Neural progenitor cell (in vitro differentiated cells): ENCODE data around the gene VEZF1. TPM values are rescaled to one million over a fixed set of nuclear protein-coding genes. Genes with fewer than 3 reads are reported as not detected.

Experiments used
- DNase-seq: peaks from one replicate; pipeline ENCODE4 v3.0.0-alpha.2; 2016; ENCODE audit warnings: low spot score
- H2AFZ ChIP-seq: fragments of 200-600 bp; sonication (generic); replicated peaks from 2 replicates; pipeline ENCODE4 v1.6.1; 2016; ENCODE audit warnings: antibody characterized with exemption
- H3F3A ChIP-seq: fragments of 200-600 bp; sonication (generic); 2 replicates; pipeline ENCODE4 v1.6.1; 2016; ENCODE audit warnings: antibody characterized with exemption, low read depth
- H3K27ac ChIP-seq: fragments of 200-600 bp; sonication (generic); 2 replicates; pipeline ENCODE4 v1.5.1; 2016; ENCODE audit warnings: mild to moderate bottlenecking
- H3K27me3 ChIP-seq: fragments of 200-600 bp; sonication (generic); 2 replicates; pipeline ENCODE4 v1.6.1; 2016; ENCODE audit warnings: mild to moderate bottlenecking, moderate library complexity
- H3K36me3 ChIP-seq: fragments of 200-600 bp; sonication (generic); 2 replicates; pipeline ENCODE4 v1.5.1; 2016
- H3K4me1 ChIP-seq: fragments of 200-600 bp; sonication (generic); 2 replicates; pipeline ENCODE4 v1.6.1; 2016; ENCODE audit warnings: mixed run types
- H3K4me2 ChIP-seq: fragments of 200-600 bp; sonication (generic); 2 replicates; pipeline ENCODE4 v1.6.1; 2016
- H3K4me3 ChIP-seq: fragments of 200-600 bp; sonication (generic); 2 replicates; pipeline ENCODE4 v1.5.1; 2016
- H3K79me2 ChIP-seq: fragments of 200-600 bp; sonication (generic); 2 replicates; pipeline ENCODE4 v1.6.1; 2016; ENCODE audit warnings: low read depth
- H3K9ac ChIP-seq: fragments of 200-600 bp; sonication (generic); 2 replicates; pipeline ENCODE4 v1.6.1; 2016
- H3K9me3 ChIP-seq: fragments of 200-600 bp; sonication (generic); 2 replicates; pipeline ENCODE4 v1.5.1; 2016; ENCODE audit warnings: low read depth
- H4K20me1 ChIP-seq: fragments of 200-600 bp; sonication (generic); 2 replicates; pipeline ENCODE4 v1.6.1; 2016; ENCODE audit warnings: low read depth
- H3K27ac Mint-ChIP-seq: 3 replicates; pipeline ENCODE4 v1.8.0; 2021; ENCODE audit warnings: mixed read lengths
- H3K27me3 Mint-ChIP-seq: 2 replicates; pipeline ENCODE4 v1.8.0; 2022; ENCODE audit warnings: low read depth, mild to moderate bottlenecking, inconsistent platforms, moderate library complexity, mixed read lengths; ENCODE audit not compliant: insufficient read depth
- H3K36me3 Mint-ChIP-seq: 3 replicates; pipeline ENCODE4 v1.8.0; 2021; ENCODE audit warnings: mixed read lengths
- H3K4me1 Mint-ChIP-seq: 3 replicates; pipeline ENCODE4 v1.8.0; 2021; ENCODE audit warnings: mixed read lengths
- H3K4me3 Mint-ChIP-seq: 3 replicates; pipeline ENCODE4 v1.8.0; 2021; ENCODE audit warnings: mild to moderate bottlenecking, moderate library complexity, mixed read lengths
- H3K9me3 Mint-ChIP-seq: 3 replicates; pipeline ENCODE4 v1.8.0; 2020; ENCODE audit warnings: mixed read lengths
- CTCF ChIP-seq: fragments of 200-600 bp; sonication (generic); IDR thresholded peaks from 2 replicates; pipeline ENCODE4 v1.5.1; 2017; ENCODE audit warnings: antibody characterized with exemption, mild to moderate bottlenecking
- EZH2 ChIP-seq: fragments of 200-600 bp; sonication (generic); IDR thresholded peaks from 2 replicates; pipeline ENCODE4 v1.6.1; 2017; ENCODE audit warnings: antibody characterized with exemption, mild to moderate bottlenecking, moderate library complexity
- EZH2phosphoT487 ChIP-seq: fragments of 200-600 bp; sonication (generic); IDR thresholded peaks from 2 replicates; pipeline ENCODE4 v1.6.1; 2017; ENCODE audit warnings: antibody characterized with exemption
- total RNA-seq: library from RNA; depleted of rRNA; stranded (reverse); fragments of >200 nt; gene quantifications from 2 replicates; pipeline ENCODE4 v1.2.3, GENCODE V29; 2015; ENCODE audit warnings: low replicate concordance

Gene VEZF1
- total RNA-seq, 1 donor from 2014 or later, result 90.4 TPM

GRCh38 chr17:57966875-57967274 is 21.2 kb downstream of the VEZF1 start:
- H2AFZ ChIP-seq, result no peak overlapping the region
- H3K36me3 ChIP-seq, result no peaks in the 10 kb centered on the region
- H3K4me3 ChIP-seq, result no peak overlapping the region
- H3K9ac ChIP-seq, result no peak overlapping the region
- H3K79me2 ChIP-seq, result no peaks in the 10 kb centered on the region
- H3K4me1 ChIP-seq, result peaks cover 7% of the 10 kb centered on the region
- no peaks in the 10 kb centered on the region for H3K9me3 ChIP-seq
- Mint-ChIP-seq H3K27ac (peak overlapping the region; percentile 9), H3K36me3 (peaks cover 3% of the 10 kb centered on the region), H3K4me1 (peaks cover 36% of the 10 kb centered on the region), H3K9me3 (no peaks in the 10 kb centered on the region), H3K4me3 (no peak overlapping the region), H3K27me3 (peaks cover 9% of the 10 kb centered on the region)
- H3F3A ChIP-seq, result peaks cover 29% of the 10 kb centered on the region
- no peak for TF ChIP-seq CTCF
- TF ChIP-seq EZH2, result no peak
- TF ChIP-seq EZH2phosphoT487, result no peak
- no peak overlapping the region for H3K4me2 ChIP-seq
- H3K27me3 ChIP-seq, result no peaks in the 10 kb centered on the region
- no peak overlapping the region for H3K27ac ChIP-seq
- peaks cover 13% of the 10 kb centered on the region for H4K20me1 ChIP-seq
- DNase-seq, result no peak

DNA sequence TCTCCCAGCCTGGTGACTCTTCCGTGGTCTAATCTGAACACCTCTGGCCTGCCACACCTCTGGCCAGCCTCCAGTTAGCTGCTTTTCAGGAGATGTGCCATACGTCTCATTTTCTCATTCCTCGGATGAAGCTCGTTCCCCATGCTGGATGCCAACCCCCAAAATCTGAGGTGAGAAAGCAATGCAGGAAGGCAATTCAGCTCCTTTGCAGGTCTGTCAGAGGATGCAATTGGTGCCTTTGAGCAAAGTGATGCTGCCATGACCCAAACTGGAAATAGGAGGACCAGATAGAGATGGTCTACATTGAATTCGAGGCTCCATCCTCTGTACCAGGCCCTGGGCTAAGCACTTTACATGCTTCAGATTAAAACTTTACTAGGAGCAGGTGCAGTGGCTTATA is 21.8 kb downstream of the VEZF1 start:
- Histone ChIP-seq H3K9me3 (no peaks in the 10 kb centered on the region), H2AFZ (no peak overlapping the region), H3K4me2 (no peak overlapping the region), H3K9ac (no peak overlapping the region), H3K27me3 (no peaks in the 10 kb centered on the region), H4K20me1 (peaks cover 9% of the 10 kb centered on the region), H3K4me1 (peaks cover 7% of the 10 kb centered on the region), H3K36me3 (no peaks in the 10 kb centered on the region), H3K4me3 (no peak overlapping the region), H3K27ac (no peak overlapping the region), H3F3A (peaks cover 23% of the 10 kb centered on the region), H3K79me2 (no peaks in the 10 kb centered on the region)
- no peaks in the 10 kb centered on the region for H3K9me3 Mint-ChIP-seq
- no peak overlapping the region for H3K4me3 Mint-ChIP-seq
- H3K4me1 Mint-ChIP-seq, result peaks cover 30% of the 10 kb centered on the region
- H3K36me3 Mint-ChIP-seq, result peaks cover 3% of the 10 kb centered on the region
- H3K27ac Mint-ChIP-seq, result peak overlapping the region; percentile 28
- no peak for DNase-seq
- TF ChIP-seq CTCF (no peak), EZH2 (no peak), EZH2phosphoT487 (no peak)
- H3K27me3 Mint-ChIP-seq, result peaks cover 10% of the 10 kb centered on the region

DNA sequence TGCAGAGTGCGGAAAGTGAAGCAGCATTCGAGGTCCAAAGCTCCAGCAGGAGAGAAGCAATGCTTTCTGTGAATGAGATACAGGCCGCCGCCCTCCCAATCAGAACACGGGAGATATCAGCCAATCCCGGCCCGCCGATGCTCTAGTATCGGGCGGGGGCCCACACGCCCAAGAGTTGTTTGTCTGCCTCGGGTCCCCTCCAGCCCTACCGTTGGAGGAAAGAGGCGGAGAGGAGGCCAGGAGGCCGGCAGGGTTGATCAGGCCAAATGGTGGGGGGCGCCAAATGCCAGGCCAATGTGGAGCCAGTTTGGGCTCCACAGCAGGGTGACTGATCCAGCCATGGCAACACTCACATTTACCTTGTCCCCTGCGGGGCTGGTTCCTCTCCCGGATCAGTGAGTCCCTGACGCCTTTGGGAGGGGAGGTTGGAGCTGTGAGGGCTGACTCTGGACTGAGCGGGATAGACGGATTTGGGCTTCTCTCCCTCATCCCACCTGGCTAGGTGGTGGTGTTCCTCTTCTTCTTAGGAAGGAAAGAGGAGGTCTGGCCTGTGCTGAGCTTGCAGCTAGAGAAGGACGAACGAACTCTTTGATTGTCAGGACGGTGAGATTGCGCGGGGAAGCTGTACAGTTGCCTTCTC is 22.4 kb downstream of the VEZF1 start:
- Histone ChIP-seq H3K4me3 (no peak overlapping the region), H3K27ac (no peak overlapping the region), H3K9ac (no peak overlapping the region), H3K36me3 (no peaks in the 10 kb centered on the region), H3K79me2 (no peaks in the 10 kb centered on the region), H4K20me1 (peaks cover 3% of the 10 kb centered on the region), H3K4me1 (peaks cover 6% of the 10 kb centered on the region), H3K4me2 (no peak overlapping the region), H3K27me3 (no peaks in the 10 kb centered on the region), H3F3A (peaks cover 17% of the 10 kb centered on the region), H3K9me3 (no peaks in the 10 kb centered on the region), H2AFZ (no peak overlapping the region)
- TF ChIP-seq EZH2phosphoT487 (no peak), CTCF (no peak), EZH2 (no peak)
- no peak overlapping the region for H3K4me3 Mint-ChIP-seq
- no peak for DNase-seq
- H3K27me3 Mint-ChIP-seq, result peaks cover 10% of the 10 kb centered on the region
- no peaks in the 10 kb centered on the region for H3K9me3 Mint-ChIP-seq
- peak overlapping the region; percentile 28 for H3K27ac Mint-ChIP-seq
- peaks cover 26% of the 10 kb centered on the region for H3K4me1 Mint-ChIP-seq
- H3K36me3 Mint-ChIP-seq, result peaks cover 3% of the 10 kb centered on the region
